CD4-positive, CD25-positive, alpha-beta regulatory T cell (primary cell): ENCODE results near the gene CHPF. TPM values are rescaled to one million over a fixed set of nuclear protein-coding genes. Genes with fewer than 3 reads are reported as not detected.

Source experiments
- ATAC-seq, 2 donors: fragments of 150-1000 bp; cut with Tn5 transposase; one replicate each; pipeline ENCODE4 v1.10.0; 2021; ENCODE audit warnings: low read depth in 2 of 2, moderate number of reproducible peaks in 2 of 2, moderate library complexity in 1 of 2
- DNase-seq, 3 donors: peaks; one replicate each; pipeline versions ENCODE4 v3.0.0 to v3.0.0-alpha.2; 2012 to 2022; ENCODE audit warnings: mixed read lengths in 1 of 3
- H3K27ac ChIP-seq: one replicate; pipeline ENCODE4 v1.7.0; 2013; ENCODE audit warnings: mild to moderate bottlenecking, low read length; ENCODE audit not compliant: insufficient read depth, poor library complexity, severe bottlenecking
- H3K27me3 ChIP-seq: one replicate; pipeline ENCODE4 v1.7.0; 2013; ENCODE audit warnings: low read length; ENCODE audit not compliant: control insufficient read depth, insufficient read depth
- H3K36me3 ChIP-seq: one replicate; pipeline ENCODE4 v1.7.0; 2013; ENCODE audit warnings: mild to moderate bottlenecking, low read length, moderate library complexity; ENCODE audit not compliant: control insufficient read depth, insufficient read depth
- H3K4me1 ChIP-seq: 2 replicates; pipeline ENCODE4 v1.7.0; 2013; ENCODE audit warnings: mild to moderate bottlenecking, low read length; ENCODE audit not compliant: insufficient read depth, control insufficient read depth, poor library complexity, severe bottlenecking
- H3K4me3 ChIP-seq: one replicate; pipeline ENCODE4 v1.7.0; 2013; ENCODE audit warnings: low read depth, mild to moderate bottlenecking, low read length, moderate library complexity
- H3K9me3 ChIP-seq, 2 experiments: 1 replicate in 1 of 2; 2 replicates in 1 of 2; pipeline ENCODE4 v1.7.0; 2013; ENCODE audit warnings: low read length in 2 of 2, mild to moderate bottlenecking in 1 of 2, moderate library complexity in 1 of 2; ENCODE audit not compliant: control insufficient read depth in 2 of 2
- H3K27ac Mint-ChIP-seq, 3 donors: one replicate each; pipeline ENCODE4 v1.8.0; 2020 to 2022; ENCODE audit warnings: mild to moderate bottlenecking in 3 of 3, mixed read lengths in 3 of 3, moderate library complexity in 2 of 3
- H3K27me3 Mint-ChIP-seq: one replicate; pipeline ENCODE4 v1.8.0; 2022; ENCODE audit warnings: mild to moderate bottlenecking, mixed read lengths
- H3K36me3 Mint-ChIP-seq: one replicate; pipeline ENCODE4 v1.8.0; 2020; ENCODE audit warnings: mixed read lengths
- H3K4me1 Mint-ChIP-seq, 4 donors: one replicate each; pipeline ENCODE4 v1.8.0; 2020 to 2022; ENCODE audit warnings: mixed read lengths in 4 of 4, mild to moderate bottlenecking in 1 of 4
- H3K4me3 Mint-ChIP-seq, 4 donors: one replicate each; pipeline ENCODE4 v1.8.0; 2020 to 2022; ENCODE audit warnings: mild to moderate bottlenecking in 4 of 4, mixed read lengths in 4 of 4, moderate library complexity in 3 of 4
- H3K9me3 Mint-ChIP-seq, 7 donors: one replicate each; pipeline ENCODE4 v1.8.0; 2020 to 2022; ENCODE audit warnings: mixed read lengths in 7 of 7, mild to moderate bottlenecking in 3 of 7, moderate library complexity in 2 of 7
- polyA plus RNA-seq, 4 donors: library from polyadenylated mRNA; unstranded; fragments of 300-500 nt; fragmentation: Illumina TruSeq; gene quantifications; one replicate each; pipeline ENCODE4 v1.2.3, GENCODE V29; 2021
- total RNA-seq: library from RNA; stranded (reverse); gene quantifications from one replicate; pipeline ENCODE4 v1.2.3, GENCODE V29; 2022

CHPF gene
- total and polyA plus RNA-seq, 5 donors from 2014 or later: 3.0 to 6.6 (median 4.5) TPM

DNA sequence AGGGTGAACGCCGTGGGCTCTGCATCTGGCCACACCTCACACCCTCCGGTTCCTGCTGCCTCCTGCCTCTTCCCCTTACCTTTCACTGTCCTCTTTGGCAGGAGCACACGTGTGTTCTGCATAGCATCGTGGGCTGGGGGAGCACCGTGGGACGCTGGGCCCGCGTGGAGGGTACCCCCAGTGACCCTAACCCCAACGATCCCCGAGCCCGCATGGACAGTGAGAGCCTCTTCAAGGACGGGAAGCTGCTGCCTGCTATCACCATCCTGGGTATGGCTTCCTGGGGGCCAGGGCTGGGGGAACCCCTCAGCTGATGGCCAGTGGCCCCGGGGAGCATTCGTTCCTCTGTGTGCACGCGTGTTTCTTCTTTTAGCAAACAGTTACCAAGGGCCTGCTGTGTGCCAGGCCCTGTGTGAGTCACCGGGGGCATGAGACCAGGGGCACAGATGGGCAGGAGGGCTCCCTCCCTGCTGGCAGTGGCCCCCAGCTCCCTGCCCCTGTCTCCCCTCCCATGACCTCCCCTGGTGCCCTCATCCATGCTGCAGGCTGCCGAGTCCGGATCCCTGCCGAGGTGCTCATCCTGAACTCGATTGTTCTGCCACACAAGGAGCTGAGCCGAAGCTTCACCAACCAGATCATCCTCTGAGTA is 37.3 kb downstream of the CHPF start:
- Histone ChIP-seq H3K27ac (no peak overlapping the region), H3K4me1 (peaks cover 8% of the 10 kb centered on the region), H3K36me3 (peaks cover 18% of the 10 kb centered on the region), H3K27me3 (no peaks in the 10 kb centered on the region), H3K9me3 (no peaks in the 10 kb centered on the region), H3K4me3 (no peak overlapping the region)
- H3K36me3 Mint-ChIP-seq: peaks cover 32% of the 10 kb centered on the region
- no peak overlapping the region for H3K27ac Mint-ChIP-seq
- H3K4me1 Mint-ChIP-seq: peaks cover 0 to 19% (median 7%) of the 10 kb centered on the region in 4 donors
- H3K4me3 Mint-ChIP-seq: no peak overlapping the region
- H3K9me3 Mint-ChIP-seq: no peaks in the 10 kb centered on the region
- H3K27me3 Mint-ChIP-seq: peaks cover 31% of the 10 kb centered on the region
- ATAC-seq (no peak), DNase-seq (no peak)

GRCh38 chr2:219505585-219505984 is 38.0 kb downstream of the CHPF start:
- no peaks in the 10 kb centered on the region for H3K9me3 Mint-ChIP-seq
- peaks cover 0 to 21% (median 7%) of the 10 kb centered on the region in 4 donors for H3K4me1 Mint-ChIP-seq
- H3K27ac Mint-ChIP-seq: no peak overlapping the region
- peaks cover 18% of the 10 kb centered on the region for H3K36me3 ChIP-seq
- DNase-seq (no peak), ATAC-seq (no peak)
- peaks cover 25% of the 10 kb centered on the region for H3K27me3 Mint-ChIP-seq
- no peak overlapping the region for H3K27ac ChIP-seq
- no peak overlapping the region for H3K4me3 ChIP-seq
- H3K9me3 ChIP-seq: no peaks in the 10 kb centered on the region
- no peaks in the 10 kb centered on the region for H3K27me3 ChIP-seq
- H3K36me3 Mint-ChIP-seq: peaks cover 34% of the 10 kb centered on the region
- no peak overlapping the region for H3K4me3 Mint-ChIP-seq
- H3K4me1 ChIP-seq: peaks cover 8% of the 10 kb centered on the region

GRCh38 chr2:219502618-219503017 is 41.0 kb downstream of the CHPF start:
- Mint-ChIP-seq H3K9me3 (peaks cover 0 to 1% (median 0%) of the 10 kb centered on the region in 7 donors), H3K4me3 (no peak overlapping the region), H3K27ac (peak overlapping the region in 1 of 3 donors; percentile 75), H3K27me3 (peaks cover 12% of the 10 kb centered on the region), H3K36me3 (peaks cover 34% of the 10 kb centered on the region), H3K4me1 (peaks cover 0 to 29% (median 19%) of the 10 kb centered on the region in 4 donors)
- peaks cover 18% of the 10 kb centered on the region for H3K4me1 ChIP-seq
- no peak for DNase-seq
- no peaks in the 10 kb centered on the region for H3K9me3 ChIP-seq
- H3K36me3 ChIP-seq: peaks cover 18% of the 10 kb centered on the region
- no peak overlapping the region for H3K27ac ChIP-seq
- no peaks in the 10 kb centered on the region for H3K27me3 ChIP-seq
- H3K4me3 ChIP-seq: no peak overlapping the region
- ATAC-seq: no peak

GRCh38 chr2:219501849-219502248 is 41.8 kb downstream of the CHPF start:
- H3K36me3 Mint-ChIP-seq: peaks cover 29% of the 10 kb centered on the region
- DNase-seq (no peak), ATAC-seq (no peak)
- no peaks in the 10 kb centered on the region for H3K9me3 ChIP-seq
- H3K4me1 ChIP-seq: peaks cover 26% of the 10 kb centered on the region
- H3K36me3 ChIP-seq: peaks cover 18% of the 10 kb centered on the region
- H3K27me3 Mint-ChIP-seq: peaks cover 18% of the 10 kb centered on the region
- no peak overlapping the region for H3K27ac Mint-ChIP-seq
- H3K27ac ChIP-seq: no peak overlapping the region
- H3K4me3 Mint-ChIP-seq: peak overlapping the region in 1 of 4 donors; percentile 69
- peaks cover 0 to 1% (median 0%) of the 10 kb centered on the region in 7 donors for H3K9me3 Mint-ChIP-seq
- H3K4me1 Mint-ChIP-seq: peaks cover 0 to 35% (median 21%) of the 10 kb centered on the region in 4 donors
- no peak overlapping the region for H3K4me3 ChIP-seq
- peaks cover 2% of the 10 kb centered on the region for H3K27me3 ChIP-seq

DNA sequence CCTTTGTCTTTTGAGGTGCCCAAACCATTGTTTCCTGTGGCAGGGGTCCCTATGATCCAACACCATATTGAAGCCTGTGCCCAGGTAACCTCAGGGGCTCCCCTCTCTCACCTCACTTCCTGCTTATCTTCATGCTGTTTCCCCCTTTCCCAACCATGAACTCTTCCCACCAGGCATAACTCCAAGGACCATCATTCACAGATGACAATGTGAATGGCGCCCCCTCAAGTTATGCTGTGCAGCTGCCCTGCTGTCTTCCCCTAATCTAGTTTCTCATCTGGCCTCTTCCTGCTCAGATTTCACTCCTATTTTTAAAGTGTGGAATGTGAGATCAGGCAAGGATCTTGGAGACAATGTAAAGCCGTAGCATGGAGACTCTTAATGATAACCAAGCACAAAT is 43.5 kb downstream of the CHPF start:
- Mint-ChIP-seq H3K9me3 (peaks cover 0 to 1% (median 0%) of the 10 kb centered on the region in 7 donors), H3K27me3 (peaks cover 34% of the 10 kb centered on the region), H3K27ac (peak overlapping the region in 2 of 3 donors; percentile 49 to 84), H3K4me1 (peaks cover 0 to 47% (median 21%) of the 10 kb centered on the region in 4 donors), H3K4me3 (peak overlapping the region; percentile 56 to 93 (median 82)), H3K36me3 (peaks cover 24% of the 10 kb centered on the region)
- H3K27ac ChIP-seq: no peak overlapping the region
- H3K27me3 ChIP-seq: peaks cover 9% of the 10 kb centered on the region
- H3K4me3 ChIP-seq: no peak overlapping the region
- peaks cover 36% of the 10 kb centered on the region for H3K4me1 ChIP-seq
- H3K9me3 ChIP-seq: no peaks in the 10 kb centered on the region
- no peak for ATAC-seq
- peaks cover 11% of the 10 kb centered on the region for H3K36me3 ChIP-seq
- no peak for DNase-seq

DNA sequence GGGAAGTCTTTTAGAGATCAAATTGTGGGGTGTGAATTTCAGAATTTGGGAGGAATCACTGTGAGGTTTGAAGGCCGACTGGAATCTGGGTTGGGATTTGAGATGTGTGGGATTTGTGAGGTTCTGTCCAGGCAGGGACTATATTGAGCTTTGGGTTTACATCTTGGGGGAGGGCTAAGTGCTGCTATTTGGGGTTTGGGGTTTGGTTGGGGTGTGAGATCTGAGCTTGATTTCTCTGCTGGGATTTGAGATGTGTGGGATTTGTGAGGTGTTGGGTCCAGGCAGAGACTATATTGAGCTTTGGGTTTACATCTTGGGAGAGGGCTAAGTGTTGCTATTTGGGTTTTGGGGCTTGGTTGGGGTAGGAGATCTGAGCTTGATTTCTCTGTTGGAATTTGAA is 44.1 kb downstream of the CHPF start:
- Histone ChIP-seq H3K27ac (no peak overlapping the region), H3K4me3 (peak overlapping the region; percentile 84), H3K27me3 (peaks cover 14% of the 10 kb centered on the region), H3K4me1 (peaks cover 36% of the 10 kb centered on the region), H3K9me3 (no peaks in the 10 kb centered on the region), H3K36me3 (peaks cover 8% of the 10 kb centered on the region)
- peak overlapping the region; percentile 84 to 96 (median 92) for H3K27ac Mint-ChIP-seq
- H3K4me1 Mint-ChIP-seq: peaks cover 0 to 47% (median 21%) of the 10 kb centered on the region in 4 donors
- DNase-seq: no peak
- H3K9me3 Mint-ChIP-seq: peaks cover 0 to 1% (median 0%) of the 10 kb centered on the region in 7 donors
- peaks cover 21% of the 10 kb centered on the region for H3K36me3 Mint-ChIP-seq
- no peak for ATAC-seq
- H3K27me3 Mint-ChIP-seq: peaks cover 39% of the 10 kb centered on the region
- peak overlapping the region; percentile 92 to 98 (median 94) for H3K4me3 Mint-ChIP-seq

DNA sequence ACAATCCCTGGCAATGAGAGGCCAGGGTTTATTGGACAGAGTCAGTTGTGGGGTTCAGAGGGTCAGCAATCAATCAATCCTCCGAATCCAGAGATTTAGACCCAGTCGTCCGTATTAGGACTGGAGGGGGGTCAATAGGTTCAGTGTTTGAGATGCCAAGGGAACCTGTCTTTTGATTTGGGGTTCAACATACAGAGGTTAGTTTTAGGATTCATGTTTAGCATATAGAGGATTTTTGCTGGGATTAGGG is 44.6 kb downstream of the CHPF start:
- ATAC-seq (no peak), DNase-seq (peak in 1 of 3 donors; percentile 24)
- Histone ChIP-seq H3K4me1 (peaks cover 36% of the 10 kb centered on the region), H3K27ac (peak overlapping the region; percentile 66), H3K4me3 (peak overlapping the region; percentile 84), H3K27me3 (peaks cover 14% of the 10 kb centered on the region), H3K36me3 (peaks cover 2% of the 10 kb centered on the region), H3K9me3 (no peaks in the 10 kb centered on the region)
- Mint-ChIP-seq H3K4me3 (peak overlapping the region; percentile 92 to 98 (median 94)), H3K36me3 (peaks cover 15% of the 10 kb centered on the region), H3K9me3 (peaks cover 0 to 1% (median 0%) of the 10 kb centered on the region in 7 donors), H3K27ac (peak overlapping the region; percentile 84 to 96 (median 92)), H3K4me1 (peaks cover 0 to 45% (median 21%) of the 10 kb centered on the region in 4 donors), H3K27me3 (peaks cover 45% of the 10 kb centered on the region)
